Measurements from ENCODE around the gene RNF148.

DNA sequence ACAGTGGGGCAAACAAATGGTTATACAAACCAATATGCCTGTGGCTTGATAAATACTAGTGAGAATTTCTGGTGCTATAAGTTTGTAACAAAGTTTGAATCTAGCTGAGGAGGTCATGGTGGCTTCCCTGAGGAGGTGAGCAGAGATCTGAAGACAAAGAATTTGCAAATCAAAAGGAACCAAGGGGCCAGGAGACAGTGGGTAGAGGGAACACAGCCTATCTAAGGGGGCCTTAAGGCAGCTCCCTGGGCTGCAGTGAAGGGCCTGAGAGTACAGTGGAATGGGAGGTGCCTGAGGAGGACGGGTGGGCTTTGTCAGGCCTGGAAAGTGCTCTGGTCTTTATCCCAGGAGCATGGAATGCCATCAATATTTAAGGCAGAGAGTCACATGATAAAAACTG, 25.6 kb downstream of the RNF148 start:
- no peak for TF ChIP-seq CTCF (IDR thresholded peaks at IDR 0.05; ENCODE audit: insufficient read depth, low read depth, low read length)
- TF ChIP-seq EZH2 (IDR thresholded peaks at IDR 0.05; ENCODE audit: insufficient read depth, low read length), result no peak
